BJ (cell line): ENCODE results near the gene PDE6A. TPM values are rescaled to one million over a fixed set of nuclear protein-coding genes. Genes with fewer than 3 reads are reported as not detected.

Experiments
- CTCF ChIA-PET: fragments of 350-600 bp; formaldehyde crosslinking; extraction: SDS; loops from one replicate; lab custom pipeline; 2021; ENCODE audit warnings: antibody characterized with exemption, inconsistent platforms; lab: Yijun Ruan, JAX
- POLR2A ChIA-PET: fragments of 300-600 bp; sonication (Branson Sonifier 250); formaldehyde crosslinking; extraction: SDS; loops from one replicate; lab custom pipeline; 2021; ENCODE audit warnings: antibody characterized with exemption; lab: Charles Lee
- DNase-seq: peaks from one replicate; pipeline ENCODE4 v3.0.0-alpha.2; 2011; ENCODE audit warnings: low read depth
- H3K27me3 ChIP-seq: 2 replicates; pipeline ENCODE4 v1.6.0; 2011; ENCODE audit warnings: low read length; ENCODE audit not compliant: control insufficient read depth, insufficient read depth
- H3K36me3 ChIP-seq: 2 replicates; pipeline ENCODE4 v1.5.1; 2011; ENCODE audit warnings: low read length; ENCODE audit not compliant: control insufficient read depth, insufficient read depth
- H3K4me3 ChIP-seq: 2 replicates; pipeline ENCODE4 v1.5.1; 2011; ENCODE audit warnings: low read depth, mild to moderate bottlenecking, control low read depth, low read length
- polyA plus RNA-seq: library from polyadenylated mRNA; depleted of rRNA; stranded (reverse); fragments of >200 nt; gene quantifications from 2 replicates; pipeline ENCODE4 v1.2.3, GENCODE V29; 2011
- TF ChIP-seq, protein P1 (sequence below): IDR thresholded peaks from 2 replicates; pipeline ENCODE4 v1.5.1; 2011; ENCODE audit warnings: low read depth, mild to moderate bottlenecking, control low read depth, inconsistent platforms, low read length, moderate library complexity; ENCODE audit not compliant: insufficient read depth

Gene PDE6A
- polyA plus RNA-seq, 1 experiment = not detected

DNA sequence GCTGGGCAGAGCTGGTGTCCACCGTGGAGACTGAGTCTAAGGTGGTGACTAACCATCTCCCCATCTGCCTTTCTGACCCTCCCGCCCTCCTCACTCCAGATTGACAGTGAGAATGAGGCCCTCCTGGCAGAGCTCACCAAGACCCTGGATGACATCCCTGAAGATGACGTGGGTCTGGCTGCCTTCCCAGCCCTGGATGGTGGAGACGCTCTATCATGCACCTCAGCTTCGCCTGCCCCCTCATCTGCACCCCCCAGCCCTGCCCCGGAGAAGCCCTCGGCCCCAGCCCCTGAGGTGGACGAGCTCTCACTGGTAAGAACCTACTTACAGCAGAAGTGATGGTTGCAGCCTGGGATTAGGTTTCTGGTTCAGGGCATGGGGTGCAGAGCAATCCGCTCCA lies 118.0 kb downstream of the PDE6A start:
- TF ChIP-seq, protein P1, sequence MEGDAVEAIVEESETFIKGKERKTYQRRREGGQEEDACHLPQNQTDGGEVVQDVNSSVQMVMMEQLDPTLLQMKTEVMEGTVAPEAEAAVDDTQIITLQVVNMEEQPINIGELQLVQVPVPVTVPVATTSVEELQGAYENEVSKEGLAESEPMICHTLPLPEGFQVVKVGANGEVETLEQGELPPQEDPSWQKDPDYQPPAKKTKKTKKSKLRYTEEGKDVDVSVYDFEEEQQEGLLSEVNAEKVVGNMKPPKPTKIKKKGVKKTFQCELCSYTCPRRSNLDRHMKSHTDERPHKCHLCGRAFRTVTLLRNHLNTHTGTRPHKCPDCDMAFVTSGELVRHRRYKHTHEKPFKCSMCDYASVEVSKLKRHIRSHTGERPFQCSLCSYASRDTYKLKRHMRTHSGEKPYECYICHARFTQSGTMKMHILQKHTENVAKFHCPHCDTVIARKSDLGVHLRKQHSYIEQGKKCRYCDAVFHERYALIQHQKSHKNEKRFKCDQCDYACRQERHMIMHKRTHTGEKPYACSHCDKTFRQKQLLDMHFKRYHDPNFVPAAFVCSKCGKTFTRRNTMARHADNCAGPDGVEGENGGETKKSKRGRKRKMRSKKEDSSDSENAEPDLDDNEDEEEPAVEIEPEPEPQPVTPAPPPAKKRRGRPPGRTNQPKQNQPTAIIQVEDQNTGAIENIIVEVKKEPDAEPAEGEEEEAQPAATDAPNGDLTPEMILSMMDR = no peak
- ChIA-PET CTCF (interaction anchor here (0.8 to 18.7 kb wide), 8 partner anchors 8 to 187 kb away, joined by 3 to 363 read pairs (median 33); partner anchors contain the start of gene SLC26A2), POLR2A (no interaction called here)
- no peak for DNase-seq
- Histone ChIP-seq H3K27me3 (no peaks in the 10 kb centered on the region), H3K4me3 (no peak overlapping the region), H3K36me3 (no peaks in the 10 kb centered on the region)

DNA sequence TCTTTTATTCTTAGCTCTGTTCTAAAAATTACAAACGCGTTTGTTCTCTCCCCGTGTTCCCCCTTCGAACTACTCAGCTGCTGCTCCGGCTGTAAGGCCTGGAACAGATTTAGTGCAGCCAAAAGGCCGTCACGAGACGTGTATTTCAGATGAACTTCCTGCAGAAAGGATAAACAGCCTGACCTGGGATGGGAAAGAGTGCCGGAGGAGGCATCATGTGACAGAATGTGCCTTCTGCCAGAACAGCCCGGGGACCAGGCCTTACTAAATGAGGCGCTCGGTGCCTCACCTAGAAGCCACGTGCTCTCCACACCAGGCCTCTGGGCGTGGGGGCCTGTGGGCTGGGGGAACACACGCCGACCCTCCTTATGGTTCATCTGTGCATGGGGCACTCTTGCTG lies 119.7 kb downstream of the PDE6A start:
- ChIA-PET CTCF (interaction anchor here (1.0 to 18.7 kb wide), 5 partner anchors 13 to 185 kb away, joined by 3 to 363 read pairs (median 3); no protein-coding TSS in a partner anchor), POLR2A (no interaction called here)
- Histone ChIP-seq H3K4me3 (no peak overlapping the region), H3K36me3 (no peaks in the 10 kb centered on the region), H3K27me3 (no peaks in the 10 kb centered on the region)
- TF ChIP-seq, protein P1 = no peak
- no peak for DNase-seq

DNA sequence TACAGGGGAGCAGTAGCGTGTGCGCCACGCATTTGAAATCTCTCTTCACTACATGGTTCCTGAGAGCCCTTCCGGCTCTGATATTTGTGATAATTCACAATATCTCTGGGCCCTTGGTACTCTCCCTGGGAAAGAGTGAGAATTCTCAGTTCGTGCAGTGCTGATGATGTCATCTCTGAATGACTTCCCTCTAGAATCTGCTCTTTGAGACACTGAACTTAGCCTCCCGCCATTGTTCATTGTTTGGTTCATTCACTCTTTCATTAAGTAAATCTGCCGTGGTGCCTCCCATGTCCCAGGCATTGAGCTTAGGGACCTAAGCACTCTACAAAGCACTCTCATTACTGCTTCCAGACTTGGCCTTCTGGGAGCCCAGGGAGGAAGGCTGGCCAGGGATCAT lies 120.5 kb downstream of the PDE6A start:
- DNase-seq = no peak
- H3K27me3 ChIP-seq = no peaks in the 10 kb centered on the region
- ChIA-PET POLR2A (no interaction called here), CTCF (interaction anchor here (1.1 to 18.7 kb wide), 4 partner anchors 10 to 185 kb away, joined by 3 to 363 read pairs (median 4); no protein-coding TSS in a partner anchor)
- TF ChIP-seq, protein P1 = no peak
- H3K4me3 ChIP-seq = no peak overlapping the region
- H3K36me3 ChIP-seq = no peaks in the 10 kb centered on the region

DNA sequence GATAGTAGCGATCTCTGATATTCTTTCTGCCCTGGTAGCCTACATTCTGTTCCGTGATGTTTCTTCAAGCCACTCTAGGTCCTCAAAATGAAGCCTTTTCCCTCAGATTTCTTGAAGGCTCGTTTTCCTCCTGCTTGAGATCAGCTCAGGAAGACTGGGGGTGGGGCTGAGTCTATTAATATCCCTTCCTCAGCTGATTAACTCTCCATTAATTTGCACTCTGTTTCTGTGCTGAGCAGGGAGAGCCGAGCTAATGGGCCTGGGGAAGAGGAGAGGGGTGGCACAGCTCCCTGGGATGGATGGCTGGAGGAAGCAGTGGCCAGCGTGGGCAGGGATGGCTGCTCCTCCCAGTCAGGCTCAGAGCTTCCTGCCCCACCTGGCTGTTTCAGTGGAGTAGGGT lies 121.2 kb downstream of the PDE6A start:
- no peaks in the 10 kb centered on the region for H3K36me3 ChIP-seq
- POLR2A ChIA-PET = no interaction called here
- no peak for DNase-seq
- no peak overlapping the region for H3K4me3 ChIP-seq
- no peaks in the 10 kb centered on the region for H3K27me3 ChIP-seq
- TF ChIP-seq, protein P1 = no peak
- CTCF ChIA-PET = interaction anchor here (1.1 to 18.7 kb wide), 4 partner anchors 11 to 201 kb away, joined by 3 to 363 read pairs (median 4); no protein-coding TSS in a partner anchor

DNA sequence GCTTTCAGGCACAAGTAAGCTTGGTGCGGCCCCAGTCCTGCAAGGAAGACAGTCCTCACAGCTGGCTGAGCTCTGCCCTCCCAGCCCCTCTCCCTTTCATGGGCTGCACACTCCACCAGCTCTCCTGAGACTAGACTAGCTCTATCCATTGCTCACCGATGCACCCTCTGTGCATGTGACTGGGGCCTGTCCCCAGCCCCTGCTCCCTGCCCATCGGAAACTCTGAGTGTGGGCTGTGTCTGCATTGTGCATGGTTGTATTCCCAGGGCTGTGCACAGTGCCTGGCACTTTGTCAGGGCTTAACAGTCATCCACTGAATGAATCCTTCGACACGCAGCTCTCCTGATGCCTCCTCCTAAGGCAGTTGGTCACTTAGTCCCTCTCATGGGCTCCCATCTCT lies 122.3 kb downstream of the PDE6A start:
- H3K27me3 ChIP-seq = no peaks in the 10 kb centered on the region
- CTCF ChIA-PET = interaction anchor here (0.9 to 18.7 kb wide), 5 partner anchors 12 to 200 kb away, joined by 3 to 363 read pairs (median 4); no protein-coding TSS in a partner anchor

More for the DNA sequence above, 122.3 kb downstream of the PDE6A start:
- Histone ChIP-seq H3K36me3 (no peaks in the 10 kb centered on the region), H3K4me3 (no peak overlapping the region)
- POLR2A ChIA-PET = no interaction called here
- TF ChIP-seq, protein P1 = no peak
- DNase-seq = no peak
